Smooth muscle cell (in vitro differentiated cells): ENCODE results near the gene HEG1. TPM values are rescaled to one million over a fixed set of nuclear protein-coding genes. Genes with fewer than 3 reads are reported as not detected.

Experiments
- DNase-seq: peaks from one replicate; lab custom pipeline; 2025; ENCODE audit not compliant: unreplicated experiment; lab: John Stamatoyannopoulos, UW
- H2AFZ ChIP-seq: fragments of 200-600 bp; sonication (generic); 2 replicates; pipeline ENCODE4 v1.6.0; 2016; ENCODE audit warnings: antibody characterized with exemption, low read depth, mild to moderate bottlenecking
- H3F3A ChIP-seq: fragments of 200-600 bp; sonication (generic); 2 replicates; pipeline ENCODE4 v1.6.0; 2017; ENCODE audit warnings: antibody characterized with exemption, low read depth
- H3K27ac ChIP-seq: fragments of 200-600 bp; sonication (generic); 2 replicates; pipeline ENCODE4 v1.5.1; 2016; ENCODE audit warnings: low read depth, mild to moderate bottlenecking
- H3K27me3 ChIP-seq: fragments of 200-600 bp; sonication (generic); 2 replicates; pipeline ENCODE4 v1.6.1; 2016; ENCODE audit warnings: low read depth, mild to moderate bottlenecking
- H3K36me3 ChIP-seq: fragments of 200-600 bp; sonication (generic); 2 replicates; pipeline ENCODE4 v1.5.1; 2016; ENCODE audit warnings: low read depth
- H3K4me1 ChIP-seq: fragments of 200-600 bp; sonication (generic); 2 replicates; pipeline ENCODE4 v1.5.1; 2016; ENCODE audit warnings: low read depth
- H3K4me2 ChIP-seq: fragments of 200-600 bp; sonication (generic); 2 replicates; pipeline ENCODE4 v1.6.0; 2016; ENCODE audit warnings: mild to moderate bottlenecking
- H3K4me3 ChIP-seq: fragments of 200-600 bp; sonication (generic); 2 replicates; pipeline ENCODE4 v1.5.1; 2016; ENCODE audit warnings: mild to moderate bottlenecking
- H3K79me2 ChIP-seq: fragments of 200-600 bp; sonication (generic); 2 replicates; pipeline ENCODE4 v1.6.0; 2016; ENCODE audit warnings: low read depth, mild to moderate bottlenecking
- H3K9ac ChIP-seq: fragments of 200-600 bp; sonication (generic); 2 replicates; pipeline ENCODE4 v1.6.0; 2016; ENCODE audit warnings: low read depth
- H3K9me3 ChIP-seq: fragments of 200-600 bp; sonication (generic); replicated peaks from 2 replicates; pipeline ENCODE4 v1.5.1; 2016; ENCODE audit warnings: low read depth
- H4K20me1 ChIP-seq: fragments of 200-600 bp; sonication (generic); 2 replicates; pipeline ENCODE4 v1.6.0; 2016; ENCODE audit warnings: low read depth
- WGBS: methylation state at CpG from one replicate; pipeline ENCODE4 v1.1.7; 2016; ENCODE audit warnings: low lambda C conversion rate; 5-methylcytosine and 5-hydroxymethylcytosine counted together
- polyA plus RNA-seq: library from polyadenylated mRNA; unstranded; fragments of >200 nt; fragmentation: Nextera tagmentation; extraction: Ambion mirVana; gene quantifications from 2 replicates; pipeline ENCODE4 v1.2.1, GENCODE V29; 2016
- total RNA-seq: library from RNA; depleted of rRNA; stranded (reverse); fragments of >200 nt; gene quantifications from 2 replicates; pipeline ENCODE4 v1.2.3, GENCODE V29; 2014
- TF ChIP-seq, protein P1 (sequence below): fragments of 200-600 bp; sonication (generic); IDR thresholded peaks from 2 replicates; pipeline ENCODE4 v1.5.1; 2017; ENCODE audit warnings: borderline replicate concordance, mild to moderate bottlenecking, antibody characterized with exemption; ENCODE audit not compliant: insufficient read depth, poor library complexity, severe bottlenecking

Gene HEG1
- total and polyA plus RNA-seq, 2 experiments from 2014 or later = 28.0 to 50.3 TPM

DNA sequence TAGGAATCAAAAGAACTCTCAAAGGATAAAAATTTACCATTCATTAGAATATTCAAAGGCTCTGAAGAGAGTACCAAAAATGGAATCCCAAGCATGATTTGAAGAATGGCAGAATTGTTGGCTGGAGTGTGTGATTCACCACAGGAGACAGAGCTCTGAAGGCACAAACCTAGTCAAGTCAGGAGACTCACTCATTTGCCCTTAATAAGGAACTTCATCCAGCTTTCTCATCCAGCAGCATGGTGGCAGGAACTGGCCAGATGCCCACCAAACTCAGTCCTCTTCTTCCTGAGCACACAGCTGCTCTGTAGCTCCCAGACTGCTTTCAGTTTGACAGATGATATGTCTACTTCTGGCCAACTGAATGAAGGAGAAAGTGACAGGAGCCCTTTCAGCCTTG, 16.5 kb upstream of the HEG1 start:
- TF ChIP-seq, protein P1, sequence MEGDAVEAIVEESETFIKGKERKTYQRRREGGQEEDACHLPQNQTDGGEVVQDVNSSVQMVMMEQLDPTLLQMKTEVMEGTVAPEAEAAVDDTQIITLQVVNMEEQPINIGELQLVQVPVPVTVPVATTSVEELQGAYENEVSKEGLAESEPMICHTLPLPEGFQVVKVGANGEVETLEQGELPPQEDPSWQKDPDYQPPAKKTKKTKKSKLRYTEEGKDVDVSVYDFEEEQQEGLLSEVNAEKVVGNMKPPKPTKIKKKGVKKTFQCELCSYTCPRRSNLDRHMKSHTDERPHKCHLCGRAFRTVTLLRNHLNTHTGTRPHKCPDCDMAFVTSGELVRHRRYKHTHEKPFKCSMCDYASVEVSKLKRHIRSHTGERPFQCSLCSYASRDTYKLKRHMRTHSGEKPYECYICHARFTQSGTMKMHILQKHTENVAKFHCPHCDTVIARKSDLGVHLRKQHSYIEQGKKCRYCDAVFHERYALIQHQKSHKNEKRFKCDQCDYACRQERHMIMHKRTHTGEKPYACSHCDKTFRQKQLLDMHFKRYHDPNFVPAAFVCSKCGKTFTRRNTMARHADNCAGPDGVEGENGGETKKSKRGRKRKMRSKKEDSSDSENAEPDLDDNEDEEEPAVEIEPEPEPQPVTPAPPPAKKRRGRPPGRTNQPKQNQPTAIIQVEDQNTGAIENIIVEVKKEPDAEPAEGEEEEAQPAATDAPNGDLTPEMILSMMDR = no peak
- H3K79me2 ChIP-seq = no peaks in the 10 kb centered on the region
- DNase-seq = no peak
- H3F3A ChIP-seq = no peaks in the 10 kb centered on the region
- H3K4me2 ChIP-seq = no peak overlapping the region
- no peak overlapping the region for H3K4me3 ChIP-seq
- no peak overlapping the region for H3K27ac ChIP-seq
- no peak overlapping the region for H3K9ac ChIP-seq
- H3K4me1 ChIP-seq = no peaks in the 10 kb centered on the region
- H3K36me3 ChIP-seq = no peaks in the 10 kb centered on the region
- no peaks in the 10 kb centered on the region for H3K9me3 ChIP-seq
- no peaks in the 10 kb centered on the region for H3K27me3 ChIP-seq
- no peak overlapping the region for H2AFZ ChIP-seq
- H4K20me1 ChIP-seq = no peaks in the 10 kb centered on the region

DNA sequence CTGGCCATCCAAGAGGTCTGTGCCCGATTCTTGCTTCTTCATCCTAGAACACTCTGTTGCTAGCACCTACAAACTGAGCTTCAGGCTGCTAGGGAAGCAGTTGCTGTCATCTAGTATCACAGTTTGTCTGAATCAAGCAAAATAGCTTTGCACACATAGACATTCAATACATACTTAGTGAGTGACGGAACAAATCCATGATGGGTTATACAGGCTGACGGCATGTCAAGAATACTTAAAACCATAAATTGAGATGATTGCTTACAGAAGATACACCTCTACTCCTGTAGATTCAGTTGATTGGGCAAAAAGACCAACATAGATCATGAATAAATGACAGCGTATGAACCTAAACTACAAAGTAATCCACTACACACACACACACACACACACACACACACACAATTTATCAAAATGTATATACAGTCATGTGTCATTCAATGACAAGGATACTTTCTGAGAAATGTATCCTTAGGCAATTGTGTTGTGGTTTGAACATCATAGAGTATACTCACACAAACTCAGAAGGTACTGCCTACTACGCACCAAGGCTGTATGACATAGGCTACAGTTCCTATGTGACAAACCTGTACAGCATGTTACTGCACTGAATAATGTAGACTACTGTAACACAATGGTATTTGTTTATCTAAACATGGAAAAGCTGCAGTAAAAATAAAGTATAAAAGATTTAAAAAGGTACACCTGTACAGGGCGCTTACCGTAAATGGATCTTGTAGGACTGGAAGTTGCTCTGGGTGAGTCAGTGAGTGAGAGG, 14.4 kb upstream of the HEG1 start:
- TF ChIP-seq, protein P1 = no peak
- H3K79me2 ChIP-seq = no peaks in the 10 kb centered on the region
- H4K20me1 ChIP-seq = no peaks in the 10 kb centered on the region
- H3K4me2 ChIP-seq = no peak overlapping the region
- 93% methylated on average over 7 of the region's 7 CpGs for WGBS
- H3K27me3 ChIP-seq = no peaks in the 10 kb centered on the region
- no peaks in the 10 kb centered on the region for H3K36me3 ChIP-seq
- H2AFZ ChIP-seq = no peak overlapping the region
- no peak overlapping the region for H3K4me3 ChIP-seq
- H3K27ac ChIP-seq = no peak overlapping the region
- no peak overlapping the region for H3K9ac ChIP-seq
- no peaks in the 10 kb centered on the region for H3K9me3 ChIP-seq
- H3F3A ChIP-seq = no peaks in the 10 kb centered on the region
- DNase-seq = no peak
- no peaks in the 10 kb centered on the region for H3K4me1 ChIP-seq

DNA sequence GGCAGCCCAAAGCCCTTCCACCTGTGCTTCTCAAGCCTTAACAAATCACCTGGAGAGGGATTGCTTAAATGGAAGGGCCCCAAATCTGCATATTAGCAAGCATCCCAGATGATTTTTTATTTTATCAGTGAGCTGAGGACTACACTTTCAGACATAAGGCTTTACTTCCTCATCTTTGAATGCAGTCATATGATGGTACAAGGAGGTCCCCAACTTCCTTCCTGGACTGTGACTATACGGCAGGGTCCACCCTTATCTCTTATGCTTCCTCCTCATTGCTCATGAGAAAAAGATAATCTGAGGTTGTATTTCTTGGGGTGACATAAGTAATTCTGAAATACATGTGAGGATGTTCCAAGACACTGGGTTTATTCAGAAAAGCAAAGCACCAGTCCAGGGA, 13.7 kb upstream of the HEG1 start:
- no peak overlapping the region for H3K4me2 ChIP-seq
- no peak for DNase-seq
- no peaks in the 10 kb centered on the region for H3K9me3 ChIP-seq
- H3K27ac ChIP-seq = no peak overlapping the region
- H3K36me3 ChIP-seq = no peaks in the 10 kb centered on the region
- H3K9ac ChIP-seq = no peak overlapping the region
- no peaks in the 10 kb centered on the region for H3K79me2 ChIP-seq
- H3F3A ChIP-seq = no peaks in the 10 kb centered on the region
- no peak overlapping the region for H3K4me3 ChIP-seq
- H3K27me3 ChIP-seq = no peaks in the 10 kb centered on the region
- TF ChIP-seq, protein P1 = no peak
- no peaks in the 10 kb centered on the region for H3K4me1 ChIP-seq
- H4K20me1 ChIP-seq = no peaks in the 10 kb centered on the region
- WGBS = 60% methylated on average over 1 of the region's 1 CpG
- H2AFZ ChIP-seq = no peak overlapping the region

DNA sequence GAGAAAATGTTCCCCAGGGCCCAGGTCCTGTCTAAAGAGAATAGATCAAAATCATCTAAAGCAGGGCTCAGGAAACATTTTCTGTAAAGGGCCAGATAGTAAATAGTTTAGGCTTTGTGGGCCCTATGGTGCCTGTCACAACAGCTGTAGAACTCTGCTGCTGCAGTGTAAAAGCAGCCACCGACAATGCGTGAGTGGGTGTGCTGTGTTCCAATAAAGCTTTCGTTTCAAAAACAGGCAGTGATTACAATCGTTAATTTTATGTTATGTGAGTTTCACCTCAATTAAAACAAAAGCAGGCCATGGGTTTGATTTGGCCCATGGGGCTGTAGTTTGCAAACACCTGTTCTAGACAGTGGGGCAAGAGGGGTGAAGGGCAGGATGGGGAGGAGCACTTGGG, 12.5 kb upstream of the HEG1 start:
- Histone ChIP-seq H3K27ac (no peak overlapping the region), H3K4me1 (no peaks in the 10 kb centered on the region), H3K9ac (no peak overlapping the region), H3K4me2 (no peak overlapping the region), H2AFZ (no peak overlapping the region), H3K36me3 (no peaks in the 10 kb centered on the region), H3K9me3 (no peaks in the 10 kb centered on the region), H3K79me2 (no peaks in the 10 kb centered on the region), H3K27me3 (no peaks in the 10 kb centered on the region), H3K4me3 (no peak overlapping the region), H3F3A (no peaks in the 10 kb centered on the region), H4K20me1 (no peaks in the 10 kb centered on the region)
- WGBS = 84% methylated on average over 4 of the region's 4 CpGs
- TF ChIP-seq, protein P1 = no peak
- DNase-seq = no peak
